Lower lobe of right lung (tissue), 2 donors: Measurements from ENCODE around the gene MED13L. TPM values are rescaled to one million over a fixed set of nuclear protein-coding genes. Genes with fewer than 3 reads are reported as not detected.

Source experiments
- ATAC-seq, 2 donors: fragments of 200-7000 bp; cut with Tn5 transposase; one replicate each; pipeline ENCODE4 v1.9.1; 2020 to 2022; ENCODE audit warnings: mild to moderate bottlenecking in 2 of 2, moderate library complexity in 2 of 2
- DNase-seq: peaks from one replicate; pipeline ENCODE4 v3.0.0-alpha.2; 2020
- H3K27ac ChIP-seq: fragments of 200-600 bp; one replicate; pipeline ENCODE4 v1.8.0; 2022
- H3K27me3 ChIP-seq: fragments of 200-600 bp; one replicate; pipeline ENCODE4 v1.8.0; 2022; ENCODE audit warnings: low read depth
- H3K36me3 ChIP-seq: fragments of 200-600 bp; one replicate; pipeline ENCODE4 v1.8.0; 2022; ENCODE audit warnings: mild to moderate bottlenecking
- H3K4me1 ChIP-seq: fragments of 200-600 bp; one replicate; pipeline ENCODE4 v1.8.0; 2022
- H3K4me3 ChIP-seq: fragments of 200-600 bp; one replicate; pipeline ENCODE4 v1.8.0; 2022; ENCODE audit warnings: mild to moderate bottlenecking
- H3K9me3 ChIP-seq: fragments of 200-600 bp; one replicate; pipeline ENCODE4 v1.8.0; 2022
- intact Hi-C: fragments of 100-400 bp; cut with DNase I; formaldehyde crosslinking; loops from one replicate; pipeline ENCODE4 v1.11.0; 2022
- total RNA-seq: library from RNA; stranded (reverse); fragmentation: NEBNext Ultra II Directional; extraction: Animal tissue kit (Norgen Biotek cat#: 25700); gene quantifications from one replicate; pipeline ENCODE4 v1.2.1, GENCODE V29; 2021
- TF ChIP-seq, protein P1 (sequence below): fragments of 200-600 bp; IDR thresholded peaks from one replicate; pipeline ENCODE4 v1.8.0; 2022; ENCODE audit warnings: antibody characterized with exemption, mild to moderate bottlenecking
- donor health status: DM: no; HTN: yes; CAD: no; lungs with severe emphysema.

Gene MED13L
- total RNA-seq, 1 donor from 2014 or later: 148 TPM

DNA sequence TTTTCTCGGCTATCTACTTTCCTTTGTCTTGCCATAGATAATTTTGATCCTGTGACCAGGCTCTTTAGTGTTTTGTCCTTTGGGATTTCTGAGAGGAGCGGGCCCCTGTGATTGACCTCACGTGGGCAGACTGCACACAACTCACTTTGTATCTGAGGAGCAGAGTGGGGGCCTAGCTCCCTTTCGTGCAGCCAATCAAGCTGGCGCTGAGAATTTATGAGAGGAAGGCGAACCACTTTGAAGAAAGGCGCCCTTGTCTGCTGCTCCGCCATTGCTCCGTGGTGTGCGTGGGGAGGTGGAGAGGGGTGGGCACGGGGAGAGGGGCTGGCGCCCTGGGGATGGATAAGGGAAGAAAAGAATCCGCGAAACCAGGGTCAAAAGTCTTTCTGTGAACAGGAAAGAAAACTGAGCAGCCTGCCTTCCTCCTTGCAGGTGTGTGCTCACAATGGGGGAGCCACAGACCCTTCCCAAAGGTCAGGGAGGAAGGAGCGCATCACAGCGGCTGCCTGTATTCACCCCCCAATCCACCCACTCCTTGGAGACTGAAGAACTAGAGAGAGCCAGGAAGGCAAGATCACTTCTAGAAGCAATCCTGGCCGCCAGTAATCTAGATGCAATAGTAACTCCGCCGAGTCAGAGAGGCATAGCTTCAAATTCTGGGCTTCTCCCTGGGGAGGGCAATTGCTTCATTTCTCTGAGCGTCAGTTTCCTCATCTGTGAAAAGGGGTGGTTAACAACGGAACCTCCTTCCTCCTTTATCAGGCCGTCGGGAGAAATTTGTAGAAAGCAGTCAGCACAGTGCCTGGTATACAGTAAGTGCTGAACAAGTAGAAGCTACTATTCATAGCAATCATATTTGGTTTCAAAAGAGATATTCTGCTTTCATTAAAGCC, 24.9 kb upstream of the MED13L start:
- no peak overlapping the region for H3K27ac ChIP-seq
- no peaks in the 10 kb centered on the region for H3K27me3 ChIP-seq
- H3K4me1 ChIP-seq: peaks cover 25% of the 10 kb centered on the region
- H3K4me3 ChIP-seq: no peak overlapping the region
- DNase-seq (no peak), ATAC-seq (no peak)
- no peaks in the 10 kb centered on the region for H3K9me3 ChIP-seq
- TF ChIP-seq, protein P1, sequence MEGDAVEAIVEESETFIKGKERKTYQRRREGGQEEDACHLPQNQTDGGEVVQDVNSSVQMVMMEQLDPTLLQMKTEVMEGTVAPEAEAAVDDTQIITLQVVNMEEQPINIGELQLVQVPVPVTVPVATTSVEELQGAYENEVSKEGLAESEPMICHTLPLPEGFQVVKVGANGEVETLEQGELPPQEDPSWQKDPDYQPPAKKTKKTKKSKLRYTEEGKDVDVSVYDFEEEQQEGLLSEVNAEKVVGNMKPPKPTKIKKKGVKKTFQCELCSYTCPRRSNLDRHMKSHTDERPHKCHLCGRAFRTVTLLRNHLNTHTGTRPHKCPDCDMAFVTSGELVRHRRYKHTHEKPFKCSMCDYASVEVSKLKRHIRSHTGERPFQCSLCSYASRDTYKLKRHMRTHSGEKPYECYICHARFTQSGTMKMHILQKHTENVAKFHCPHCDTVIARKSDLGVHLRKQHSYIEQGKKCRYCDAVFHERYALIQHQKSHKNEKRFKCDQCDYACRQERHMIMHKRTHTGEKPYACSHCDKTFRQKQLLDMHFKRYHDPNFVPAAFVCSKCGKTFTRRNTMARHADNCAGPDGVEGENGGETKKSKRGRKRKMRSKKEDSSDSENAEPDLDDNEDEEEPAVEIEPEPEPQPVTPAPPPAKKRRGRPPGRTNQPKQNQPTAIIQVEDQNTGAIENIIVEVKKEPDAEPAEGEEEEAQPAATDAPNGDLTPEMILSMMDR: no peak
- H3K36me3 ChIP-seq: no peaks in the 10 kb centered on the region
- intact Hi-C loops: no loop called here

DNA sequence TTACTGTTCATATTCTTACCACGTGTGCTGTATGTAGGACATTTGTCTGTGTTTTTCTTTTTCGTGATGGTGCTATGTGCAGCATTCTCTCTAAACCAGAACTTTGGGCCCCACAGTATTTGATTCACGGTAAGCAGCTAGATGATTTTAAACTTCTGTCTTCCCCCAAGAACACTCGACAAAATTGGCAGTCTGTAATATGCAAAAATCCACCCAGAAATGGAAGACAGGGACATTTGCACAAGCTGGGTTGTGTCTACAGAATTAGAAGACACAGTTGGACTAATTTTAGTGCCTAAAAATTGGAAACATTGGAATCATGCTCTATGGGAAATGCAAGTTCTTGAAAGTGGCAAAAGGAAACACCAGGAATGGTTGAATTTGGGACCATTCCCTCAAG, 24.1 kb upstream of the MED13L start:
- ATAC-seq (no peak), DNase-seq (no peak)
- Histone ChIP-seq H3K9me3 (no peaks in the 10 kb centered on the region), H3K36me3 (no peaks in the 10 kb centered on the region), H3K4me1 (peaks cover 25% of the 10 kb centered on the region), H3K4me3 (no peak overlapping the region), H3K27ac (no peak overlapping the region), H3K27me3 (no peaks in the 10 kb centered on the region)
- intact Hi-C loops: no loop called here
- TF ChIP-seq, protein P1: no peak

DNA sequence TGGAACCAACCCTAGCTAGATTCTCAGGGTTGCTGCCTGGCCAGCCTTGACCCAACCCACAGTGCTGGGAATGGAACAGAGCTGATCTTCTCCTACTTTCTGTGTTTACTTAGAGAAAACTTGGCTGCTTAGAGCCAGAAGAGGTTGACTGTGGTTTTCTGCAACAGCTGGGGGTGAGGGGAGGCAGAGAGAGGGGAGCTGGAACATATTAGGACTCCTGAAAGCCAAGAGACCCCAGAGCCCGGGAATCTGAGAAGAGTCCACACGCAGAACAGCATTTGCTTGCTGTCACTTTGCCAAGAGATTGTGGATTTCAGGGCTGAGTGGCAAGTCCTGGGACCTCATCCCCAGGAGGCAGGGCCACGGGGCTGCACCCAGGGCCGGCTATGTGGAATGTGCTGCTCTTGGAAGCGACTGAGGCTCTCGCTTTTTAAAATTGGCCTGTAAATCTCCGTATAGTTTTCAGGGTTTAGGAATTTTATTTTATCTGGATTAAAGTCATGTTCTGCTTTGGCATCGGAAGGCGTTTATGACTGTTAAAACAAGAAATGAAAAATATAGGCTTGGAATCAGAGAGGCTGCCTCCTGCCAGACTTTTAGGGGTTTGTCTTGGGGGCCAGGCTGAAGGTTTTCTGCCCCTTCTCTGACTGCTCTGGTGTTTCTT, 22.3 kb upstream of the MED13L start:
- intact Hi-C loops: no loop called here
- Histone ChIP-seq H3K27ac (peak overlapping the region; percentile 56), H3K36me3 (no peaks in the 10 kb centered on the region), H3K9me3 (no peaks in the 10 kb centered on the region), H3K27me3 (no peaks in the 10 kb centered on the region), H3K4me1 (peaks cover 25% of the 10 kb centered on the region), H3K4me3 (no peak overlapping the region)
- TF ChIP-seq, protein P1: no peak
- DNase-seq (no peak), ATAC-seq (peak; percentile 39 to 55)

DNA sequence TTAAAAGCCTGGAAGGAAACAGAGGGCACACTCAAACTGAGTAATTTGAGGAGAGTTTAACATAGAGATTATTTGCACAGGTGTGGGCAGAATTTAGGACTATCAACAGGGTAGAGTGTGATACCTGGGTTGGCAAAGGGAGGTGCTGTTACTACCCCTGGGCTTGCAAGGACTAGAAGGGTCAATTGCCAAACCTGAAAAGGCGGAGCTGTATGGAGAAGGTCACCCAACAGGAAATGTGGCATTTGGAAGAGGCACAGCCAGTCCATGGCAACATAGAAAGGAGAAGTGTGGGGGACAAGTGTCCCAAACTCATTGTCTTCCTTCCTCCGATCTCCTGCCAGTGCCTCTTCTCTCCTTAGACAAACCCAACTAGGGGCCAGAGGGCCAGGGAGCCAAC, 21.6 kb upstream of the MED13L start:
- peak; percentile 46 to 67 for ATAC-seq
- peaks cover 26% of the 10 kb centered on the region for H3K4me1 ChIP-seq
- intact Hi-C loops: no loop called here

DNA sequence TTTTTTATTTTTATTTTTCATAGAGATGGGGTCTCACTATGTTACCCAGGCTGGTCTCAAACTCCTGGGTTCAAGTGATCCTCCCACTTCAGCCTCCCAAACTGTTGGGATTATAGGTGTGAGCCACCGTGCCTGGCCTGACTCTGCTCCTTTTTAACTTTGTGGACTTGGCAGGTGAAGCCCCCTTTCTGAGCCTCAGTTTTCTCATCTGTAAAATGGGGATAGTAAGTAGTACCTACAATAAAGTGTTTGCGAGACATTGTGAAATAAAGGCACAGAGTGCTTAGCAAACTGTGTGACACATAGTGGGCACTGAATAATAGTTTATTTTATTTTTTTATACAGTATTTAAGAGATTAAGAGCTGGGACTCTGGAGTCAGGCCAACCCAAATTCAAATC, 21.1 kb upstream of the MED13L start:
- no peak overlapping the region for H3K27ac ChIP-seq
- intact Hi-C loops: no loop called here
- DNase-seq (no peak), ATAC-seq (no peak)
- no peaks in the 10 kb centered on the region for H3K27me3 ChIP-seq
- no peak overlapping the region for H3K4me3 ChIP-seq
- peaks cover 27% of the 10 kb centered on the region for H3K4me1 ChIP-seq
- H3K9me3 ChIP-seq: no peaks in the 10 kb centered on the region
- TF ChIP-seq, protein P1: no peak
- no peaks in the 10 kb centered on the region for H3K36me3 ChIP-seq

More for the DNA sequence above, 21.6 kb upstream of the MED13L start:
- H3K27ac ChIP-seq: peak overlapping the region; percentile 56
- no peaks in the 10 kb centered on the region for H3K27me3 ChIP-seq
- TF ChIP-seq, protein P1: no peak
- H3K4me3 ChIP-seq: no peak overlapping the region
- no peak for DNase-seq
- H3K36me3 ChIP-seq: no peaks in the 10 kb centered on the region
- H3K9me3 ChIP-seq: no peaks in the 10 kb centered on the region
